ENCODE results near the gene LRRC37B. TPM values are rescaled to one million over a fixed set of nuclear protein-coding genes. Genes with fewer than 3 reads are reported as not detected.
"Not testable (repeated sequence)": the region's sequence is repeated elsewhere in the genome, so short reads cannot be mapped to it uniquely, and the experiment has no call there.

Gene LRRC37B
- total RNA-seq, 1 donor from 2014 or later, result 18.2 TPM

- peak overlapping the region; percentile 42 for H3K27ac Mint-ChIP-seq (ENCODE audit: unreplicated experiment)
- H3K9me3 Mint-ChIP-seq (ENCODE audit: unreplicated experiment); H3K36me3 Mint-ChIP-seq (ENCODE audit: low read depth, unreplicated experiment); H3K27me3 Mint-ChIP-seq (ENCODE audit: unreplicated experiment); DNase-seq (ENCODE audit: low spot score); H3K4me1 Mint-ChIP-seq (ENCODE audit: unreplicated experiment): not testable (repeated sequence)
- H3K4me3 Mint-ChIP-seq (ENCODE audit: unreplicated experiment), result peak overlapping the region; percentile 65
These were observed 78.0 kb downstream of the LRRC37B start for GRCh38 chr17:32084942-32085829.

GRCh38 chr17:32086833-32087232 lies 79.7 kb downstream of the LRRC37B start:
- not testable (repeated sequence) for H3K4me1 Mint-ChIP-seq (ENCODE audit: unreplicated experiment); H3K36me3 Mint-ChIP-seq (ENCODE audit: low read depth, unreplicated experiment); H3K27me3 Mint-ChIP-seq (ENCODE audit: unreplicated experiment); H3K27ac Mint-ChIP-seq (ENCODE audit: unreplicated experiment); H3K9me3 Mint-ChIP-seq (ENCODE audit: unreplicated experiment); DNase-seq (ENCODE audit: low spot score); H3K4me3 Mint-ChIP-seq (ENCODE audit: unreplicated experiment)

GRCh38 chr17:32092062-32092461 lies 84.9 kb downstream of the LRRC37B start:
- H3K4me1 Mint-ChIP-seq (ENCODE audit: unreplicated experiment); H3K9me3 Mint-ChIP-seq (ENCODE audit: unreplicated experiment); H3K27ac Mint-ChIP-seq (ENCODE audit: unreplicated experiment); H3K27me3 Mint-ChIP-seq (ENCODE audit: unreplicated experiment); H3K36me3 Mint-ChIP-seq (ENCODE audit: low read depth, unreplicated experiment); H3K4me3 Mint-ChIP-seq (ENCODE audit: unreplicated experiment); DNase-seq (ENCODE audit: low spot score): not testable (repeated sequence)

DNA sequence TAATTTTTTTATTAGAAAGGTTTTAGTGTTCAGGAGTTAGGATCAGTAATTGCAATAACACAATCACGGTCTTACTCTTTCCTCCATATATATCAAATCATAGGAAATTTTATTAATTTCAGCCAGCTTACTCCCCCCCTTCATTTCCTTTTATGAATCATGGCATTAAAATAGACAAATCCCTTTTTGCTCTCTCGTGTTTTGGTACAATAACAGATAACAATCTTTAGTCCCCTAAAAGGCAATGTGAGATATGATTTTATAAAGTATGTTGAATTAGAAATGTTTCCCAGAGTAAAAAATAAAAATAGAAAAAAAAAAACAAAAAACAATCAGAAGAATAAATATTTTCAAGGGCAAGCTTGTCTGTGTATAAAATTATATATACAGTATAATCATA lies 92.5 kb downstream of the LRRC37B start:
- no peaks in the 10 kb centered on the region for H3K36me3 Mint-ChIP-seq (ENCODE audit: low read depth, unreplicated experiment)
- no peaks in the 10 kb centered on the region for H3K27me3 Mint-ChIP-seq (ENCODE audit: unreplicated experiment)
- H3K4me1 Mint-ChIP-seq (ENCODE audit: unreplicated experiment), result peaks cover 13% of the 10 kb centered on the region
- no peak for DNase-seq (ENCODE audit: low spot score)
- no peak overlapping the region for H3K4me3 Mint-ChIP-seq (ENCODE audit: unreplicated experiment)
- TF ChIP-seq, protein P1, sequence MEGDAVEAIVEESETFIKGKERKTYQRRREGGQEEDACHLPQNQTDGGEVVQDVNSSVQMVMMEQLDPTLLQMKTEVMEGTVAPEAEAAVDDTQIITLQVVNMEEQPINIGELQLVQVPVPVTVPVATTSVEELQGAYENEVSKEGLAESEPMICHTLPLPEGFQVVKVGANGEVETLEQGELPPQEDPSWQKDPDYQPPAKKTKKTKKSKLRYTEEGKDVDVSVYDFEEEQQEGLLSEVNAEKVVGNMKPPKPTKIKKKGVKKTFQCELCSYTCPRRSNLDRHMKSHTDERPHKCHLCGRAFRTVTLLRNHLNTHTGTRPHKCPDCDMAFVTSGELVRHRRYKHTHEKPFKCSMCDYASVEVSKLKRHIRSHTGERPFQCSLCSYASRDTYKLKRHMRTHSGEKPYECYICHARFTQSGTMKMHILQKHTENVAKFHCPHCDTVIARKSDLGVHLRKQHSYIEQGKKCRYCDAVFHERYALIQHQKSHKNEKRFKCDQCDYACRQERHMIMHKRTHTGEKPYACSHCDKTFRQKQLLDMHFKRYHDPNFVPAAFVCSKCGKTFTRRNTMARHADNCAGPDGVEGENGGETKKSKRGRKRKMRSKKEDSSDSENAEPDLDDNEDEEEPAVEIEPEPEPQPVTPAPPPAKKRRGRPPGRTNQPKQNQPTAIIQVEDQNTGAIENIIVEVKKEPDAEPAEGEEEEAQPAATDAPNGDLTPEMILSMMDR (IDR thresholded peaks at IDR 0.05; ENCODE audit: unreplicated experiment), result no peak
- no peaks in the 10 kb centered on the region for H3K9me3 Mint-ChIP-seq (ENCODE audit: unreplicated experiment)
- H3K27ac Mint-ChIP-seq (ENCODE audit: unreplicated experiment), result no peak overlapping the region

GRCh38 chr17:32100323-32100722 lies 93.1 kb downstream of the LRRC37B start:
- peaks cover 13% of the 10 kb centered on the region for H3K4me1 Mint-ChIP-seq (ENCODE audit: unreplicated experiment)
- not testable (repeated sequence) for H3K4me3 Mint-ChIP-seq (ENCODE audit: unreplicated experiment); H3K9me3 Mint-ChIP-seq (ENCODE audit: unreplicated experiment); H3K27me3 Mint-ChIP-seq (ENCODE audit: unreplicated experiment); H3K36me3 Mint-ChIP-seq (ENCODE audit: low read depth, unreplicated experiment); H3K27ac Mint-ChIP-seq (ENCODE audit: unreplicated experiment); DNase-seq (ENCODE audit: low spot score)

DNA sequence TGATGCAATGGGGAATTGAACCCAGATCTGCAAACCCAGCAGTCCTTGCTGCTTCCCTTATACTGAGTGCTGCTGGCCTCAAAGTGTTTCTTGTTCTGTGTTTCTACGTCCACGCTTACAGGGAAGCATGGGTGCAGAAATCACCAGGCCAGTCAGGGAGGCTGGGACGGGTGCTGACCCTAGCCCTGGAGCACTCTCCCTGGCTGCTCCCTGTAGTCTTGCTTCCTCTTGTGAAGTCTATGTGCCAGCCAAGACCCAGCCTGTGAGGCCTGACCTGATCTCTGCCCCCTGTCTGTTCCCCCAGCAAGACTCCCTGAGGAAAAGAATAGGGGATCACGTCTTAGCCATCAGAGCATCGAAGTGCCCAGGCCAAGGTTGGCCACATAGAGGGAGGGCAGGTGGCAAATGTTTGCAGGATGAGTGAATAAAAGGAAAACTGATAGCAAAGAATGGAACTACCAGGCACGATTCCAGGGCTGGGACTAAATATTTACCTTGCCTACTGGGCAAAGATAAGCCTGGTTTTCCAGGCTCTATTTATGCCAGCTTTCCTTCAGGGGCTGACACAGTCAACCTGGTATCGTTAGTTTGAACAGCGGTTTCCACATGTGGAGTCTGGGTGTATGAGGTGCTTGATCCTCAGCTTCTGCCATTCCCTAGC lies 93.9 kb downstream of the LRRC37B start:
- peaks cover 13% of the 10 kb centered on the region for H3K4me1 Mint-ChIP-seq (ENCODE audit: unreplicated experiment)
- no peaks in the 10 kb centered on the region for H3K9me3 Mint-ChIP-seq (ENCODE audit: unreplicated experiment)
- TF ChIP-seq, protein P1 (IDR thresholded peaks at IDR 0.05; ENCODE audit: unreplicated experiment), result no peak
- no peak overlapping the region for H3K27ac Mint-ChIP-seq (ENCODE audit: unreplicated experiment)
- no peak overlapping the region for H3K4me3 Mint-ChIP-seq (ENCODE audit: unreplicated experiment)
- no peak for DNase-seq (ENCODE audit: low spot score)
- H3K27me3 Mint-ChIP-seq (ENCODE audit: unreplicated experiment), result no peaks in the 10 kb centered on the region
- H3K36me3 Mint-ChIP-seq (ENCODE audit: low read depth, unreplicated experiment), result no peaks in the 10 kb centered on the region

DNA sequence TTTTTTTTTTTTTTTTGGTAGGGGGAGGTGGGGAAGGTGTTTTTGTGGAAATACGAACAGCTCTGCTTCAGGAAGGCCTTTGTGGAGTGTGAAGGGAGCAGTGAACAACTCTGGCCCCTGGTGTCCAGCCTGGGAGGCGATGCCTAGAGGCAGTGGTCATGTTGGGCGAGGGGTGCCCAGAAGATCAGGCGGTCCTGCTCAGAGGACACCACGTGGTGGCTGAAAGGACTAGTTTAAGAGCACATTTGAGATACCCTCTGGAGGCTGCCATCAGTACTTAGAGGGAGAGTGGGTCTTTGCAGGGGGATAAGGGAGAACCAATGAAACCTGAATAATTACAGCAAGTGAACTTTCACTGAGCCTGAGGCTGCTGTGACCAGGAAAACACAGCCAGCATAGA lies 95.0 kb downstream of the LRRC37B start:
- no peaks in the 10 kb centered on the region for H3K27me3 Mint-ChIP-seq (ENCODE audit: unreplicated experiment)
- no peak overlapping the region for H3K4me3 Mint-ChIP-seq (ENCODE audit: unreplicated experiment)
- TF ChIP-seq, protein P1 (IDR thresholded peaks at IDR 0.05; ENCODE audit: unreplicated experiment), result no peak
- no peaks in the 10 kb centered on the region for H3K36me3 Mint-ChIP-seq (ENCODE audit: low read depth, unreplicated experiment)
- no peaks in the 10 kb centered on the region for H3K9me3 Mint-ChIP-seq (ENCODE audit: unreplicated experiment)
- peaks cover 20% of the 10 kb centered on the region for H3K4me1 Mint-ChIP-seq (ENCODE audit: unreplicated experiment)
- no peak for DNase-seq (ENCODE audit: low spot score)
- peak overlapping the region; percentile 53 for H3K27ac Mint-ChIP-seq (ENCODE audit: unreplicated experiment)

Data from endothelial cell (in vitro differentiated cells).